Myocyte (in vitro differentiated cells): ENCODE data around the gene PIP4K2A. TPM values are rescaled to one million over a fixed set of nuclear protein-coding genes. Genes with fewer than 3 reads are reported as not detected.
"Not testable (repeated sequence)": the region's sequence is repeated elsewhere in the genome, so short reads cannot be mapped to it uniquely, and the experiment has no call there.

Experiments
- DNase-seq: peaks from one replicate; pipeline ENCODE4 v3.0.0-alpha.2; 2012; ENCODE audit warnings: low read depth
- polyA plus RNA-seq: library from polyadenylated mRNA; unstranded; fragments of >200 nt; gene quantifications from one replicate; pipeline ENCODE4 v1.2.1, GENCODE V29; 2012; ENCODE audit warnings: missing spikeins
- total RNA-seq: library from RNA; depleted of rRNA; stranded (reverse); fragments of >200 nt; gene quantifications from 2 replicates; pipeline ENCODE4 v1.2.3, GENCODE V29; 2014

Gene PIP4K2A
- 12.5 and 22.5 TPM in 2 replicates for total RNA-seq
- 18.3 TPM for polyA plus RNA-seq

- DNase-seq, result peak; percentile 80
Observed at GRCh38 chr10:22714479-22715289, at the start of gene PIP4K2A. Gene PIP4K2A, minus strand, starts transcription at chr10:22714578. Its CDS starts 252 bp downstream, at chr10:22714326.

- DNase-seq, result no peak
Observed at GRCh38 chr10:22761569-22762220, 47.3 kb upstream of the PIP4K2A start.

- DNase-seq, result no peak
Observed at GRCh38 chr10:22760025-22760424, 45.6 kb upstream of the PIP4K2A start.

GRCh38 chr10:22758867-22759266 lies 44.5 kb upstream of the PIP4K2A start:
- no peak for DNase-seq

- DNase-seq, result no peak
Observed at GRCh38 chr10:22754296-22754695, 39.9 kb upstream of the PIP4K2A start.

GRCh38 chr10:22753786-22754185 lies 39.4 kb upstream of the PIP4K2A start:
- DNase-seq, result no peak

GRCh38 chr10:22752272-22752889 lies 38.0 kb upstream of the PIP4K2A start:
- DNase-seq, result no peak

- DNase-seq, result no peak
Observed at GRCh38 chr10:22750131-22750530, 35.8 kb upstream of the PIP4K2A start.

GRCh38 chr10:22744858-22745257 lies 30.5 kb upstream of the PIP4K2A start:
- not testable (repeated sequence) for DNase-seq

- DNase-seq, result no peak
Observed at GRCh38 chr10:22742678-22743077, 28.3 kb upstream of the PIP4K2A start.

- peak; percentile 47 for DNase-seq
Observed at GRCh38 chr10:22741631-22742030, 27.3 kb upstream of the PIP4K2A start.

- peak; percentile 58 for DNase-seq
Observed at GRCh38 chr10:22740180-22740579, 25.8 kb upstream of the PIP4K2A start.

- DNase-seq, result no peak
Observed at GRCh38 chr10:22737587-22737986, 23.2 kb upstream of the PIP4K2A start.

GRCh38 chr10:22736134-22736533 lies 21.8 kb upstream of the PIP4K2A start:
- DNase-seq, result no peak

- no peak for DNase-seq
Observed at GRCh38 chr10:22733992-22734391, 19.6 kb upstream of the PIP4K2A start.

- DNase-seq, result no peak
Observed at GRCh38 chr10:22727663-22728062, 13.3 kb upstream of the PIP4K2A start.

GRCh38 chr10:22727112-22727511 lies 12.7 kb upstream of the PIP4K2A start:
- DNase-seq, result no peak

- DNase-seq, result no peak
Observed at GRCh38 chr10:22724773-22725172, 10.4 kb upstream of the PIP4K2A start.

GRCh38 chr10:22723783-22724182 lies 9.4 kb upstream of the PIP4K2A start:
- DNase-seq, result no peak

- no peak for DNase-seq
Observed at GRCh38 chr10:22723343-22723779, 9.0 kb upstream of the PIP4K2A start.

- no peak for DNase-seq
Observed at GRCh38 chr10:22722626-22723169, 8.3 kb upstream of the PIP4K2A start.

- no peak for DNase-seq
Observed at GRCh38 chr10:22720667-22721066, 6.3 kb upstream of the PIP4K2A start.
